ENCODE results near the gene UBE2D4.
"Not testable (repeated sequence)": the region's sequence is repeated elsewhere in the genome, so short reads cannot be mapped to it uniquely, and the experiment has no call there.

Gene UBE2D4

DNA sequence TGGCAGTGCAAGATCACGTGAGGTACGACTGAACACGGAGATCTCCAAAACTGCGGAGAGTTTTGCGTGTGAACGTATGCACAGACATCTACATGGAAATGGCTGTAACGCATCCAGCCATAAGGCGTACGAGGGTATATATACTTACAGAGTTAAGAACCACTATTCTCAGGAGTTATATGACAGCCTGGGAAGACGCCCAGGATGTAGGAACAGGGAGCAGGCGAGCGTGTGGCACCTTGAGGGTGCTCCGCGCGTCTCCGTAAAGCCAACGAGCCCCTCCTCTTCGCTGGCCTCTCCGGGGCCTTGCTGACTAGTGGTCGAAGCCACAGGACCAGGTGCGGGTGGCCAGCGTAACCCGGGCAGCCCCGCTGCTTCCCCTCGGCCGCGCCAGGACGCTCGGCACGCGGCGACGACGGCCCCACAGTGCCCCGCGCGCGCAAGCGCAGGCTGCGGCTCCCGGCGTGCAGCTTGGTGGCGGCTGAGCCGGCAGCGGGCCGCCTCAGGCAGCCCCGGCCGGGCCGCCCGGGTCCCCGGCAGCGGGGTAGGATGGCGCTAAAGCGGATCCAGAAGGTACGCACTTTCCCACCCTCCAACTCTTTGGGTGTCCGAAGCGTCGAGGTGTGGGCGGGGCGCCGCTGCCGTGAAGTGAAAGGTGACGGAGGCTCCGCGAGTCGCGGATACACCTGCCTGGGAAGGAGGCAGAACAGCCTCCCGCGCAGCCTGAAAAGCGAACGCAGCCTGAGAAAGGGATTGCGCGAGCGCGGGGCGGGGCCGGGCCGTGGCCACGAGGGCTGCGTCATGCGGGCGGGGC, at the start of gene UBE2D4:
Gene UBE2D4 (plus strand): TSS at position 453 of the 814 bp plus-strand sequence. CDS start 97 bp downstream, at position 550.
- DNase-seq = peak; percentile 62

- no peak for DNase-seq
Observed at GRCh38 chr7:43876976-43877745, 49.1 kb upstream of the UBE2D4 start.

DNA sequence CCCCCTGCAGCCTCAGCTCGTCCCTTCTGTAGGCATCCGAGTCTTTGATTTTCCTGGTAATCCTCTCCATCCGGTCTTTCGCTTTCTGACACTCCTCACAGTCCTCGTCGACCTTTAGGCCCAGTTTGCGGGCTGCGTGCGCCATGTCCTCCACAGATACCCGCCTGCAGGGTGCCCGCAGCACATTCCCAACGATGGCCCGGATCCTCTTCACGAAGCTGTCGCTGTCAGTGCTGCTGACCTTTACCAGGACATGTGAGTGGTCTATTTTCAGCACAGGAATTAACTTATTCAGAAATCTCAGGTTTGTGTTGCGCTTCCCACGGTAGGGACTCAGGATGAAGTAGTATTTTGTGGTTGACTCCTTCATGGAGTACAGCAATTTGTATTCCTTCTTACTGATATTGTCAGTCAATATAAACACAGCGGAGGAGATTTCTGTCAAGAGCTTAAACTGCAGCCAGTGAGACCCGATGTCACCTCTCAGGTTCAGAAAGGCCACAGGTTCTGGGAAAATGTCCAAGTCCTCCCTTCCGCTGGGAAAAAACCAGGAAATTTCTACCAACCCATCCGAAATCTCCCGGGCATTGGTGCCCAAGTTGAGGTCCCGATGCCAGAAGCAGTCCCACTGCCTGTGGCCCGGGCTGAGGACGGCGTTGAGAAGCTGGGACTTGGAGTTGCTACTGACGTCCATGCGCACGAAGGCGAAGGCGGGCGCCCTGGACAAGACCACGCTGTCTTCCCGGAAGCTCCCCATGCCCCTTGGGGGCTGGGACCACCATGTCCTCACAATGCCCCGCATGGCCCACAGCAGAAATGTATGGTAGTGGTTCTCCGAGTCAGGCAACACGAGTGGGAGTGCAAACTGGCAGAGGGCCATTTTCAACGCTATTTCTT, 48.0 kb upstream of the UBE2D4 start:
- DNase-seq = no peak

DNA sequence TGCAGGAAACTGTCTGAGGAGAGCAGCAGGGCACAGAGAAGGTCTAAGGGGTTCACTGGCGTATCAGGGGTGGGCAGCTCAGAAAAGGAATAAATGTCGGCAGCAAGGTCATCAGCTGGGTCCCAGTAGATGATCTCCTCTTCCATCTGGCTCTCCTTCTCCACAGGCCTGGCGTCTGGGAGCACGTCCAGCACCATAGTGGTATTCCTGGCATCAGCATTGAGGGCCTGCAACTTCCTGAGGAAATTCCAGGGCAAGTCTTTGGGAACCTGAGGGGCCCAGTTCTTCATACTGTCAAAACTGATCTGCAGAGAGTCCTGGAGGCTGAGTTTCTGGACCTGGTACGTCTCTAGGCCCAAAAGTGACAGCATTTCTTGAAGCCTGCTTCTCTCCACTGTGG, 47.4 kb upstream of the UBE2D4 start:
- no peak for DNase-seq

GRCh38 chr7:43879477-43879876, 46.8 kb upstream of the UBE2D4 start:
- DNase-seq = no peak

- no peak for DNase-seq
Observed at GRCh38 chr7:43880596-43880995, 45.6 kb upstream of the UBE2D4 start.

- no peak for DNase-seq
Observed at GRCh38 chr7:43884209-43884608, 42.0 kb upstream of the UBE2D4 start.

DNA sequence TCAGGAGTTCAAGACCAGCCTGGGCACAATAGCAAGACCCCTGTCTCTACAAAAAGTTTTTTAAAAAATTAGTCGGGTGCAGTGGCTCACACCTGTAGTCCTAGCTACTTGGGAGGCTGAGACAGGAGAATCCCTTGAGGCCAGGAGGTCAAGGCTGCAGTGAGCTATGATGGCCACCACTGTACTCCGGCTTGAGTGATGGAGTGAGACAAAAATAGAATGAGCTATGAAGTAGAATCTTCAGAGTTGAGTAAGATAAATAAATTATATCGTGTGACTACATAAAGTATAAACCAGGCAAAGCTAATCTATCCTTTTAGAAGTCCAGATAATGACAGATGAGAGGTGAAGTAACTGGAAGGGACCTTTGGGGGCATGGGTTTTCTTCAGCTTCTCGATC, 41.6 kb upstream of the UBE2D4 start:
- no peak for DNase-seq

DNA sequence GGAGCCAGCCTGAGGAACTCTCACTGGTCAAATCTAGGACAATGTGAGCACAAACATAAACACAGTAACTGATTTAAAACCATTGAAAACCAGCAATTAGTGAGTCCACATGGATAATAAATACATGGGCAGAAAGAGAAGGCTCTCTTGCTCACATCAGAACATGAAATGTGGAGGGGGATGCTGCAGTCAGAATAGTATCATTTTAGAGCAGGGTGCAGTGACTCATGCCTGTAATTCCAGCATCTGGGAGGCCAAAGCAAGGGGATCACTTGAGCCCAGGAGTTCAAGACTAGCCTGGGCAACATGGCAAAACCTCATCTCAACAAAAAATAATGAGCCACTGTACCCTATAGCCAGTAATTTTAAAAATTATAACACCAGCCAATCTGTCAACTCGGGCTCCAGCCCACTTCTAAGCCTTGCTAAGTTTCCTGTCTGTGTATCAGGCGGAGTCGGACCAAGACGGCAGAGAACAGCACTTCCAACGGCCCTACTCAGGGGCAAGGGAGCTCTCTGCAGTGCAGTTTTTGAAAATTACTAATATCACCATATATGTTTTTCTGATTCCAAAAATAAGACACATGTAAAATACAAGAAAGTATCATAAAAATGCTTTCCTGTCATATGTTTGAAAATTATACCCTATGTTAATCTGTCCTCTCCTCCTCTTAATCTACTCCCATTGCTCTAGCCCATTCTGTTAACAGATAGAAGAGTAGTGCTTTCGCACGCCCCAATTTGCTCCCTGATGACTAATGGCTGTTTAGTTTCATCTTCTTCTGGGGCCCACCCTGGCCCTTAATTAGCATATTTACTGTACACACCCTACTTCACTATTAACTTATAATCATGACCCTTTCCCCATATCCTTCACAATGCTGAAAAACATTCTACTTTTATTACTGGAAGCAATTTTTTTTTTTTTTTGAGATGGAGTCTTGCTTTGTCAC, 37.0 kb upstream of the UBE2D4 start:
- no peak for DNase-seq

DNA sequence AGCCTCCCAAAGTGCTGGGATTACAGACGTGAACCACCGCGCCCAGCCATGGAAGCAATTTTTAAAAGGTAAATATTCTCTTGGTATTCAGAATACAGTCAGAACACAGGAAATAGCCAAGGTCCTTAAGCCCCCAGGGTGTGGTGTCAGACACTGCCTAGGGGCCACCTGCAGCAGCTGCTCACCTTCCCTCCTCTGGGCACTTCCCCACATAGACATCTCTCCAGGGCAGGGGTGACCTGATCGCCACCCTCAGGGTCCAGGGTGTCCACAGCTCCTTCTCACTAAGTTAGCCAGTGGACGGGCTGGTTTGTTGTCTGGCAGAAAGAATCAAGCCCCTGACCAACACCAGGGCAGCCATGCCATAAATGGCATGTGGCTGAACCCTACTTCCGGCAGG, 35.8 kb upstream of the UBE2D4 start:
- DNase-seq = no peak

DNA sequence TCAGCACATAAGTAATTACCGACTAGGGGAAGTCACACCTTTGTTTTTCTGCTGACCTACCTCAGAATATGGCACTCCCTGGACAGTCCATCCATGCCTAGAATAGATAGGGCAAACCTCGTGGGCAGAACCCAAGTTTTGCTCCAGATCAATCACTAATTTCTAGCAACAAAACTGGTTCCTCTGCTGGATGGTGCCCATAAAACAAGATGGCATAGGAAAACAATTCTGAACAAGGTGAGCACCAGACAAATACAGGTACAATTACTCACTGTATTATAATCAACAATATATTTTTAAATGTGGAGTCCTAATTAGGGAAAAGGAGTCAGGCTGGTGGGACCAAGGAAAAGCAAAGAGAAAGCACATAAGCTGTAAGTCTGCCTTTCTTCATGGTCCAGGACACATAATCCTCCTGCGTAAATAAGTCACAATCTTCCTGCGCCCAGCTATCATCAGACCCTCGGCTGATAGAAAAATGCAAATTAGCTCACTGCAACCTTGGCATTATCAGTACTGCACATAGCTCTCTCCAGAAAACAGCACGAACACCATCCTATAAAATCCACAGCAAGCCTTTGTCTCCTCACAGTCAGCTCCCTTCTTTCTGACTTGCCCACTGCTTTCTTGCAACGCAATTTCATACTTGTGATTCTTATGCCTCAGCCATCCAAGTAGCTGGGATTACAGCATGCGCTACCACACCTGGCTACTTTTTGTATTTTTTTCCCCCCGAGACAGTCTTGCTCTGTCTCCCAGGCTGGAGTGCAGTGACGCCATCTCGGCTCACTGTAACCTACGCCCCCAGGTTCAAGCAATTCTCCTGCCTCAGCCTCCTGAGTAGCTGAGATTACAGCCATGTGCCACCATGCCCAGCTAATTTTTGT, 34.9 kb upstream of the UBE2D4 start:
- no peak for DNase-seq

GRCh38 chr7:43895847-43896415, 30.3 kb upstream of the UBE2D4 start:
- DNase-seq = no peak

- not testable (repeated sequence) for DNase-seq
Observed at GRCh38 chr7:43898571-43898970, 27.7 kb upstream of the UBE2D4 start.

GRCh38 chr7:43902542-43903054, 23.6 kb upstream of the UBE2D4 start:
- DNase-seq = no peak

DNA sequence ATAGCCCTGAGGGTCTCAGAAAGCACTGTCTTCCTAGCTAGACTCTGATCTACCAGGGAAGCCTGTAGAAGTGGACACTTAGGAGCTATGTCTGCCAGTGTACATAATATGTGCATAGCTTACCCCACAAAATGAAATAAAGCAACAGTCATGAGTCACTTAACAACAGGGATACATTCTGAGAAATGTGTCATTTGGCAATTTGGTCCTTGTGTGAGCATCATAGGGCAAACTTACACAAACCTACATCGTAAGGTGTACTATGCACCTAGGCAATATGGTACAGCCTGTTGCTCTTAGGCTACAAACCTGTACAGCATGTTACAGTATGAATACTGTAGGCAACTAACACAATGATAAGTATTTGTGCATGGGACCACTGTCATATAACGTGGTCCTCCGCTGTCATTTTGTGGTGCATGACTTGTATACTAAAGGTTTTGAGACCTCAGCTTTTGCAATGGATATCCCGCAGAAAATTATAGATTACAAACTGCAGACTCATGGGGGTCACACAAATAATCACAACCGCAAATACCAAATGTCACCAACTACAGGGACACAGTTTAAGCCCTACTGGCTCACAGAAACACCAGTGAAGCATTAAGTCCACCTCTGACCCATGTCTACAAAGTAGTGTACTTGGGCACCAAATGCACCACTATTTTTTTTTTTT, 21.6 kb upstream of the UBE2D4 start:
- DNase-seq = no peak

- no peak for DNase-seq
Observed at GRCh38 chr7:43905209-43905946, 20.9 kb upstream of the UBE2D4 start.

- DNase-seq = no peak
Observed at GRCh38 chr7:43905956-43906330, 20.3 kb upstream of the UBE2D4 start.

DNA sequence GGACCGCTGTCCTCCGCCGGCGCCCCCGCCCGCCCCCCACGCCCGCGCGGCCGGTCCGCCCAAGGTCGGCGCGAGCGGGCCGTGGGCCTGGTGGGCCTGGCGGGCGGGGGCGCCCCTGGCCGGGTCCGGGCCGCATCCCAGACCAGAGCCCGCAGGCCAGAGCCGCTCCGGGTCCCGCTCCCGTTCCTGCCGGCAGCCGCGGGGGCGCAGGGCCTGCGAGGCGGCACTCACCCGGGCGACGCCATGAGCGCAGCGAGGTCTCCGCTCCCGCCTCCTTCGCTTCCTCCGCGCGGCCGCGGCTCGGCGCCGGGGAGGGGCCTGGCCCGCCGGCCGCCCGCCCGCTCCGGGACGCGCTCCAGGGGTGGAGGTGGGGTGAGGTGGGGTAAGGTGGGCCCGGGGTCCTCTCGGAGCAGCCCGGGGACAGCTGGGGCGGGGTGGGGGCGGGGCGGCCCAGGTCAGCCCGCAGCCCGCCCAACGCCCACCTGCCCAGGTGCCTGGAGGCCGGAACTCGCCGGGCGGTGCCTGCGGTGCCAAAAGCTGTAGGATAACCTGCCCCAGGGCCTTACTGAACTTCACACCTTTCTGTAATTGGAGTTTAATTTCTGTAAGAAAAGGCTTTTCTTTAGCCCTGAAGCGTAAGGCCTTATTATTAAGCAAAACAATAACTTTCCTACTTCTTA, 19.8 kb upstream of the UBE2D4 start, which contains the start of gene URGCP:
Gene URGCP (minus strand): TSS at position 266 of the 680 bp plus-strand sequence. CDS start 21 bp downstream, at position 245.
- no peak for DNase-seq

All from NCI-H446 treated with DMSO at 0.1 percent for 48 hours (cell line).